ENCODE results near the gene TRPM3.

The TRPM3 gene

GRCh38 chr9:71120501-71121247 lies 747 bp downstream of the TRPM3 start:
- Histone ChIP-seq H3K4me1 (no peaks in the 10 kb centered on the region), H3K4me3 (ENCODE audit: low read depth, low read length) (no peak overlapping the region), H3K27me3 (ENCODE audit: control insufficient read depth, insufficient read depth, low read length) (no peaks in the 10 kb centered on the region), H2AFZ (no peak overlapping the region), H3K79me2 (no peaks in the 10 kb centered on the region), H3K4me2 (ENCODE audit: low read length) (no peak overlapping the region), H3K36me3 (ENCODE audit: control insufficient read depth, insufficient read depth, low read length) (no peaks in the 10 kb centered on the region), H3K9me3 (ENCODE audit: control insufficient read depth, low read length) (no peaks in the 10 kb centered on the region), H3K9ac (no peak overlapping the region), H3K27ac (no peak overlapping the region)
- no peak for TF ChIP-seq CTCF (IDR thresholded peaks at IDR 0.05)

DNA sequence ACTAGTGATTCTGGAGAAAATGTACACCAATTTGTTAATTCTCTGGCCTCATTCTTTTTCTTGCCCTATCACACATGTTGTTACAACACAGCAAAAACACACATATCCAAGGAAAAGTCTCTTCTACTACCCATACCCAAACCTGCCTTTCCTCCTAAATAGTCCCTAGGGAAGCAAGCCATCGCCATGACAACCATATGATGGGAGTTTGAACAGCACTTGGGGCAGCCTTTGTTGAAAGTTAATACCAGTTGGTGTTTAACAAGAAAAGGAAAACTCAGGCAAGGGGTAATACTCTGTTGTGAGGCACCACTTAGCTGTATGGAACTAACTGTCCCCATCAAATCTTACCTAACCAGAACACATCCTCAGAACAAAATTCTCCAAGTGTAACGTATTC lies 1.7 kb downstream of the TRPM3 start:
- Histone ChIP-seq H3K9ac (no peak overlapping the region), H3K79me2 (no peaks in the 10 kb centered on the region), H3K36me3 (ENCODE audit: control insufficient read depth, insufficient read depth, low read length) (no peaks in the 10 kb centered on the region), H3K4me3 (ENCODE audit: low read depth, low read length) (no peak overlapping the region), H3K9me3 (ENCODE audit: control insufficient read depth, low read length) (no peaks in the 10 kb centered on the region), H3K4me1 (no peaks in the 10 kb centered on the region), H2AFZ (no peak overlapping the region), H3K27me3 (ENCODE audit: control insufficient read depth, insufficient read depth, low read length) (no peaks in the 10 kb centered on the region), H3K27ac (no peak overlapping the region), H3K4me2 (ENCODE audit: low read length) (no peak overlapping the region)
- TF ChIP-seq CTCF (IDR thresholded peaks at IDR 0.05): no peak

GRCh38 chr9:71118324-71118723 lies 3.1 kb downstream of the TRPM3 start:
- no peaks in the 10 kb centered on the region for H3K36me3 ChIP-seq (ENCODE audit: control insufficient read depth, insufficient read depth, low read length)
- no peak overlapping the region for H3K9ac ChIP-seq
- no peaks in the 10 kb centered on the region for H3K4me1 ChIP-seq
- H3K9me3 ChIP-seq (ENCODE audit: control insufficient read depth, low read length): no peaks in the 10 kb centered on the region
- no peak for TF ChIP-seq CTCF (IDR thresholded peaks at IDR 0.05)
- H3K79me2 ChIP-seq: no peaks in the 10 kb centered on the region
- no peak overlapping the region for H2AFZ ChIP-seq
- no peaks in the 10 kb centered on the region for H3K27me3 ChIP-seq (ENCODE audit: control insufficient read depth, insufficient read depth, low read length)
- no peak overlapping the region for H3K4me3 ChIP-seq (ENCODE audit: low read depth, low read length)
- H3K4me2 ChIP-seq (ENCODE audit: low read length): no peak overlapping the region
- no peak overlapping the region for H3K27ac ChIP-seq

DNA sequence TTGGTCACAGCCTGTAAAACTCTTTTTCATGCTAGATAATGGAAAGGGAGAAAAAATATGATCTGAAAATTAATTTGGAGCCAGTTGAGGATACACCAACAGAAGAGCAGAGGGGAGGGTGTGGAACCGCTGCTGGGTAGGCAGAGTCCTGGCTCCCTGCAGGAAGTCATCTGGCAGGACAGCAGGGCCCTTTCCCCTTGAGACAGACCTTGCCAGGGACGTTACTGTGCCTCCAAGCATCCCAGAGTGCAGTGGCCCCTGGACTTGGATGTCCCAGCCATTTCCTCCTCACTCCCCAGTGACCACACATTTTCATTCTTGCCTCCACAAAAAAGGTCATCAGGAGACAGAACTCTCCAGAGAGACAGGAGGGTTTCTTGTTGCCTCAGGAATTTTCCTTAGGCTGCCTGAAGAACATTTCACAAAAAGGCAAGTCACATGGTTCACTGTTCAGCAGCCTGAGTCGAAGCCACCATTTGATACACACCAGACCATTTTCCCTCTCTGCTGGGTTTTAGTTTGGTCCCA lies 5.9 kb downstream of the TRPM3 start:
- Histone ChIP-seq H3K27me3 (ENCODE audit: control insufficient read depth, insufficient read depth, low read length) (no peaks in the 10 kb centered on the region), H3K4me3 (ENCODE audit: low read depth, low read length) (no peak overlapping the region), H3K79me2 (no peaks in the 10 kb centered on the region), H3K9me3 (ENCODE audit: control insufficient read depth, low read length) (no peaks in the 10 kb centered on the region), H3K4me1 (no peaks in the 10 kb centered on the region), H3K27ac (no peak overlapping the region), H3K4me2 (ENCODE audit: low read length) (no peak overlapping the region), H3K9ac (no peak overlapping the region), H3K36me3 (ENCODE audit: control insufficient read depth, insufficient read depth, low read length) (no peaks in the 10 kb centered on the region), H2AFZ (no peak overlapping the region)
- no peak for TF ChIP-seq CTCF (IDR thresholded peaks at IDR 0.05)

DNA sequence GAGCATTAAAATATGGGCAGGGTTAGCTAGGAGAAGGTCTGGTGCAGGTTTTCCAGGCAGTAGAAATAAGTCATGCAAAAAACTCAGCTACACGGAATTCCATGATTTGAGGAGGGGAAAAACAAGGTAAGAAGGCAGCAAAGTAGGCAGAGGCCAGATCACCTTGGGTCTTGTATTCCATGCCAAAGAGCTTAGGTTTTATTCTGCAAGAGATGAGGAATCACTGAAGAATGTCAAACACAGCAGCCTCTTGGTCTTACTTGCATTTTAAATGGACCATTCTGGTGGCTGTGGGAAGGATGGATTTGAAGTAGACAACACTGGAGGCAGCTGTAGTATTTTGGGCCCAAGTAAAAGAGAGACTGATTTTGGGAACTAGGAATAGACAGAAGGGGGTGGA lies 8.6 kb downstream of the TRPM3 start:
- H3K36me3 ChIP-seq (ENCODE audit: control insufficient read depth, insufficient read depth, low read length): no peaks in the 10 kb centered on the region
- no peak for TF ChIP-seq CTCF (IDR thresholded peaks at IDR 0.05)
- H2AFZ ChIP-seq: no peak overlapping the region
- no peaks in the 10 kb centered on the region for H3K79me2 ChIP-seq
- no peaks in the 10 kb centered on the region for H3K4me1 ChIP-seq
- H3K4me2 ChIP-seq (ENCODE audit: low read length): no peak overlapping the region
- H3K9me3 ChIP-seq (ENCODE audit: control insufficient read depth, low read length): no peaks in the 10 kb centered on the region
- H3K4me3 ChIP-seq (ENCODE audit: low read depth, low read length): no peak overlapping the region
- H3K9ac ChIP-seq: no peak overlapping the region
- H3K27me3 ChIP-seq (ENCODE audit: control insufficient read depth, insufficient read depth, low read length): no peaks in the 10 kb centered on the region
- H3K27ac ChIP-seq: no peak overlapping the region
